ENCODE data around the gene CYTH3.
A peak's percentile ranks its signal among the peaks of the same experiment; 100 is the strongest.

CYTH3 gene

DNA sequence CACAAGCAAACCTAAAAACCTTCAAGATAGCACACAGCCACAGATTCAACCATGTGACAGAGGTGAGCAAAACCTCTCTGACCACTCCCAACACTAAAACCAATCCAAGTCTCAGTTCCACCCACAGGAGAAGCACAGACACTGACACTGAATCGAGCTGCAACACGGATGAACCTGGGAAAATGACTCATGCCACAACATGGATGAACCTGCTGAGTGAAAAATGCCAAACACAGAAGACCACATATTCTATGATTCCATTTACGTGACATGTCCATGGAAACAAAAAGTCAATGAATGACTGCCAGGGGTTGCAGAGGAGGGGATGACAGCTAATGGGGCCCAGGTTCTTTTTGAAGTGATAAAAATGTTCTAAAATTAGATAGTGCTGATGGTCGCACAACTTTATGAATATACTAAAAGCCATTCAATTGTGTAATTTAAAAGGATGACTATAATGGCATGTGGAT is 22.0 kb downstream of the CYTH3 start:
- TF ChIP-seq, protein P1, sequence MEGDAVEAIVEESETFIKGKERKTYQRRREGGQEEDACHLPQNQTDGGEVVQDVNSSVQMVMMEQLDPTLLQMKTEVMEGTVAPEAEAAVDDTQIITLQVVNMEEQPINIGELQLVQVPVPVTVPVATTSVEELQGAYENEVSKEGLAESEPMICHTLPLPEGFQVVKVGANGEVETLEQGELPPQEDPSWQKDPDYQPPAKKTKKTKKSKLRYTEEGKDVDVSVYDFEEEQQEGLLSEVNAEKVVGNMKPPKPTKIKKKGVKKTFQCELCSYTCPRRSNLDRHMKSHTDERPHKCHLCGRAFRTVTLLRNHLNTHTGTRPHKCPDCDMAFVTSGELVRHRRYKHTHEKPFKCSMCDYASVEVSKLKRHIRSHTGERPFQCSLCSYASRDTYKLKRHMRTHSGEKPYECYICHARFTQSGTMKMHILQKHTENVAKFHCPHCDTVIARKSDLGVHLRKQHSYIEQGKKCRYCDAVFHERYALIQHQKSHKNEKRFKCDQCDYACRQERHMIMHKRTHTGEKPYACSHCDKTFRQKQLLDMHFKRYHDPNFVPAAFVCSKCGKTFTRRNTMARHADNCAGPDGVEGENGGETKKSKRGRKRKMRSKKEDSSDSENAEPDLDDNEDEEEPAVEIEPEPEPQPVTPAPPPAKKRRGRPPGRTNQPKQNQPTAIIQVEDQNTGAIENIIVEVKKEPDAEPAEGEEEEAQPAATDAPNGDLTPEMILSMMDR (IDR thresholded peaks at IDR 0.05; ENCODE audit: low read length, missing control alignments), result no peak
- DNase-seq (ENCODE audit: low read depth), result no peak
- H3K4me3 ChIP-seq (replicated peaks; ENCODE audit: low read depth, low read length), result no peak overlapping the region

DNA sequence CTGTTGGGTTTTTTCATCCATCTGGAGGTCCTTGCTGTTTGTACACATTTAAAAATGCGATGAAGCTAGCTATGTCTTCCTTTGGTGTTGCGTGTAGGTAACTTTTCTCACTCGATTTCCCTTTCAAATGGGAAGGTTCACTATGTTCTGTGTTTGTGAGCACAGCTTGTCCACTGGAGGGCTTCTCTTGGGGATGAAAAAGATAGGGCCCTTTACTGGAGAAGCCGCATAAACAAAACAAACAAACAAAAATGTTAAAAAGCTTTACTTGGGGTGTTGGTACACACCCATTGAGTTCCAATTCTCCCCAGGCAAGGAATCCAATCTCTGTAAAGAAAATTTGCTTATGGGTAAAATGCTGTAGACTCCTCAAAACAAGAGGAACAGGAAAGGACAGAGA is 23.4 kb downstream of the CYTH3 start:
- TF ChIP-seq, protein P1 (IDR thresholded peaks at IDR 0.05; ENCODE audit: low read length, missing control alignments), result no peak
- no peak overlapping the region for H3K4me3 ChIP-seq (replicated peaks; ENCODE audit: low read depth, low read length)
- DNase-seq (ENCODE audit: low read depth), result no peak

DNA sequence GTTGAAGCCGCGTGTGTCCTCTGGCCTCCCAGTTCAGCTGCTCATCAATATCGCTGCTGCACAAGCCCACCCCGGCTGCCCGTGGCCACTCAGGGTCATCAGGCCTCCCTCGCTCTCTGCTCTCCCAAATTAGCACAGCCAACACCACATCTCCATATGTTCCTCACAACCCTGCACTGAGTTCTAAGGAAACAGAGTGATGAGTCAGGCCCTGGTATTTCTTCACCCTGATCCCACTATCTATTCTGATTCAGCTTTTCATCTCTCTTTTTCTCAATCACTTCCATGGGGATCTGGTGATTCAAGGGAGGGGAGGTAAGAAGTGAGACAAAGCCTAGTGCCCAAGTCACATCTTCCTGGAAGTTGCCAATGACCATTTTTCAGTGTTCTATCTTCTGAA is 23.8 kb downstream of the CYTH3 start:
- H3K4me3 ChIP-seq (replicated peaks; ENCODE audit: low read depth, low read length), result no peak overlapping the region
- DNase-seq (ENCODE audit: low read depth), result peak; percentile 79
- TF ChIP-seq, protein P1 (IDR thresholded peaks at IDR 0.05; ENCODE audit: low read length, missing control alignments), result no peak

DNA sequence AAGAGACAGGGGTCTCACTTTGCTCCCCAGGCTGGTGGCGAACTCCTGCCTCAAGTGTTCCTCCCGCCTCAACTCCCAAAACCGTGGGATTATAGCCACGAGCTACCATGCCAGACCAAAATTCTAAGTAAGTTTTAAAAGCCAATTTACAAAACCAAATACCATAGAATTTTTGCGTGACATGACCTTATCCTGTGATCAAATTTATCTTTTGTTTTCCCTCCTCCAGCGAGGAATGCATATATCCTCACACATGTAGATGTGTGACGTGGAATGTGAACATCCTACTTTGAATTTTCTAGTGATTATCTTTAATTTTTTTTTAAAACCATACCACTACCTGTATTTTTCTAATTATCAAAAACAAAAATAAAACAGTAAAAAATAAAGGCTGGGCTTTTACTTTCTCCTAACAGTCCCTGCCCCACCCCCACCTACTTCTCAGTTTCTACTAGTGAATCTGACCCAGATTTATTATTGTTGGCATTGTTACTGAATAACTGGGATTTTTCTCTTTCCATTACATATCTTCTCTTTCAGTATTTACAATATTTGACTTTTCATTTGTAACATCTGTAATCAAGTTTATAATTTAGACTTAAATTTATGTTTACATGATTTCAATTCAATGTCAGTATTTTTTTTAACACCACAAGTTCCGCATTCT is 26.0 kb downstream of the CYTH3 start:
- TF ChIP-seq, protein P1 (IDR thresholded peaks at IDR 0.05; ENCODE audit: low read length, missing control alignments), result no peak
- peak; percentile 51 for DNase-seq (ENCODE audit: low read depth)
- H3K4me3 ChIP-seq (replicated peaks; ENCODE audit: low read depth, low read length), result no peak overlapping the region

DNA sequence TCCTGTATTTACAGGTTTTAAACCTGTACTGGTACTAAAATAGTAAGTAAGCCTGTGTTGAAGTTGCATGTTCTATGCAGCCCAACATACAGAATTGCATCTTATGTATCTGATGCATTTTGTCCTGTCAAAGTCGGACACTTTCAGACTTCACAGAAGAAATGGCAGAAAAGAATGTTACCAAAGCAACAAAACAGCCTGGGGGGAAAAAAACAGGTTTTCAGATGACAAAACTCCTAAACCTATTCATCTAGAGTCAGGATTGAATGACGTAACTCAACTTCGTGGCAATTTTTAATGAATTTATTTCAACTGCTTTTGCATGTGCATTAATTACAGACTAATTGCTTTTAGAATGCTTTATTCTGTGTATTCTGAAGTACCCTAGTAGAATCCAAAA is 28.4 kb downstream of the CYTH3 start:
- no peak overlapping the region for H3K4me3 ChIP-seq (replicated peaks; ENCODE audit: low read depth, low read length)
- no peak for DNase-seq (ENCODE audit: low read depth)
- TF ChIP-seq, protein P1 (IDR thresholded peaks at IDR 0.05; ENCODE audit: low read length, missing control alignments), result no peak

DNA sequence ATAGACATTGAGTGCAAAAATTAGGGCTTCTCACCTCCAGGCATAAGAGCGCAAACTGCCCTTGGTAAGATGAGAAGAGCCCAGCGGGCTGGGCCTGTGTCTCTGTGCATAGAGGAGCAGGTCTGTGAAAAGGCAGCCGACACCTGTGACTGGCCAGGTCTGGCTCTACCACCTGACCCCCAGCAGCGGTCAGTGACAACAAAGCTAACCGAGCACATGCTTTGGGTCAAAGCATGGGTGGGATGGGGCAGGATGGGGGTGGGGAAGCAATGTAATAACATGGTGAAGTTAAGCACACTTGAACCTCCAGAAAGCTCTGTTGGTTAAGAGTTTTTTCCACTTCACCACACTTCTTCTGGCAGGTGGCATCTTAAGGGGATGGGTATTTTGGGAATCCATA is 29.3 kb downstream of the CYTH3 start:
- H3K4me3 ChIP-seq (replicated peaks; ENCODE audit: low read depth, low read length), result no peak overlapping the region
- TF ChIP-seq, protein P1 (IDR thresholded peaks at IDR 0.05; ENCODE audit: low read length, missing control alignments), result no peak
- no peak for DNase-seq (ENCODE audit: low read depth)

DNA sequence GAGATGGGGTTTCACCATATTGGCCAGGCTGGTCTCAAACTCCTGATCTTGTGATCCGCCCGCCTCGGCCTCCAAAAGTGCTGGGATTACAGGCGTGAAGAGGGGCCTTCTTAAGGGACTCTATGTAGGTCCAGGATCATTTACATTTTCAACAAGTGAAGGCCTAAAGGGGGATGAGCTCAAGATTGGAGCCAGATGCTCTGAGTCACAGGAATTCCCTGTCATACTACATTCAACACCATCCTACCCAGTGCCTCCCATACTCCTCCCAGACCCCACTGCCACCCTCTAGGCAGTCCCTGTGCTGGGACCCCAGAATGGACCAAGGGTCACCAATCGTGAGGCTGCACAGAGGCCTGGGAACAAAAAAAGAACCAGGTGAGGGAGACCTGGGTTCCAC is 29.9 kb downstream of the CYTH3 start:
- no peak overlapping the region for H3K4me3 ChIP-seq (replicated peaks; ENCODE audit: low read depth, low read length)
- DNase-seq (ENCODE audit: low read depth), result no peak
- TF ChIP-seq, protein P1 (IDR thresholded peaks at IDR 0.05; ENCODE audit: low read length, missing control alignments), result no peak

Measured in fibroblast of pulmonary artery (primary cell).